SKM-1 treated with dmso at 0.1 percent for 144 hours (cell line): ENCODE data around the gene INPP5A.
A peak's percentile ranks its signal among the peaks of the same experiment; 100 is the strongest.

Source experiments
- DNase-seq: peaks from one replicate; lab custom pipeline; 2025; ENCODE audit not compliant: unreplicated experiment; lab: John Stamatoyannopoulos, UW

INPP5A gene

DNA sequence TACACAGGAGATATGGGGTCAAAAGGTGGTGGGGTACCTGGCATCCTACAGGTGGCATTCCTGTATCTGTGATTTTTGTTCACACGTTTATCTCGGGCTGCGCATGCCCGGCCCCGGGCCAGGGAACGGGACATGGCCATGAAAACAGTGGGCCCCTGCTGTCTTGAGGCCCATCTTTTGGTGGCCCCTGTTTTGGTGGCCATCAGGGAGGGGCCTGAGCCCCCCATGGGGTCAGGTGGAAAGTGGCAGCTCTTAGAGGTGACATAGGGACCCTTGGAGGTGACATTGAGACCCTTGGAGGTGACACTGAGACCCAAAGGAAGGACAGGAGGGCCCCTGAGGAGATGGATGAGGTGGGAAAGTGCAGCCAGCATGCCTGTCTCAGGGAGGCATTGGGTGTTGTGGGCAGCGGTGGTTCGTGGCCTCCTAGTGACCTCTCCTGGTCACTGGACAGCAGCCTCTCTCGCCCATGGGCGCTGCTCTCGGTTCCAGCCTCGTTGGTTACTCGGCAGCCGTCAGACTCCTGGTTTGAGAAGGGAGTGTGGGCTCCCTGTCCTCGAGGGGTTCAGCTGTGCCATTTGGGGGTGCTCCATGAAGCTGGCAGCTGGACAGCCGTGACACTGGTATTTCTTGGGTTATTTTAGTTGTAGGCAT is 39.9 kb downstream of the INPP5A start:
- DNase-seq, result no peak

DNA sequence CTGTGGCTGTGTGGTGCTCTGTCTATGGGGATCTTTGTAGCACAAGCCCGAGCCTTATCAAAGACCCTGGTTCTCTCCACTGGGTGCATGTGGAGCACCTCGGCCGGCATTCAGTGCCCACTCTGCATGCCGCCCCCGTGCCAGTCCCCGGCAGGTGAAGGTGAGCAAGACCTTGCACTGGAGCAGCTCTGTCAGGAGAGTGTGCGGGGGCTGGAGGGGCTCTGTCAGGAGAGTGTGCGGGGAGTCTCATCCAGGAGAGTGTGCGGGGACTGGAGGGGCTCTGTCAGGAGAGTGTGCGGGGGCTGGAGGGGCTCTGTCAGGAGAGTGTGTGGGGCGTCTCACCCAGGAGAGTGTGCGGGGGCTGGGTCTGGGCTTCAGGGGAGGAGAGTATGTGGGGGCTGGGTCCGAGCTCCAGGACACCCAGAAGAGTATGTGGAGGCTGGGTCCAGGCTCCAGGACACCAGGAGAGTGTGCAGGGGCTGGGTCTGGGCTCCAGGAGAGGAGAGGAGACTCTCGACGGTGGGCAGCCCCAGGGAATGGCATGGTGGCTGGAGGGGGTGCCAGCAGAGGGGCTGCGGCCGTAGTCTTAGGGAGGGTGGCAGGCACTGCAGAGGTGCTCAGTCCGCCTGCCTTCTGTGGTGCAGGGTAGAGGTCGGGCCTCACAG is 40.8 kb downstream of the INPP5A start:
- no peak for DNase-seq

DNA sequence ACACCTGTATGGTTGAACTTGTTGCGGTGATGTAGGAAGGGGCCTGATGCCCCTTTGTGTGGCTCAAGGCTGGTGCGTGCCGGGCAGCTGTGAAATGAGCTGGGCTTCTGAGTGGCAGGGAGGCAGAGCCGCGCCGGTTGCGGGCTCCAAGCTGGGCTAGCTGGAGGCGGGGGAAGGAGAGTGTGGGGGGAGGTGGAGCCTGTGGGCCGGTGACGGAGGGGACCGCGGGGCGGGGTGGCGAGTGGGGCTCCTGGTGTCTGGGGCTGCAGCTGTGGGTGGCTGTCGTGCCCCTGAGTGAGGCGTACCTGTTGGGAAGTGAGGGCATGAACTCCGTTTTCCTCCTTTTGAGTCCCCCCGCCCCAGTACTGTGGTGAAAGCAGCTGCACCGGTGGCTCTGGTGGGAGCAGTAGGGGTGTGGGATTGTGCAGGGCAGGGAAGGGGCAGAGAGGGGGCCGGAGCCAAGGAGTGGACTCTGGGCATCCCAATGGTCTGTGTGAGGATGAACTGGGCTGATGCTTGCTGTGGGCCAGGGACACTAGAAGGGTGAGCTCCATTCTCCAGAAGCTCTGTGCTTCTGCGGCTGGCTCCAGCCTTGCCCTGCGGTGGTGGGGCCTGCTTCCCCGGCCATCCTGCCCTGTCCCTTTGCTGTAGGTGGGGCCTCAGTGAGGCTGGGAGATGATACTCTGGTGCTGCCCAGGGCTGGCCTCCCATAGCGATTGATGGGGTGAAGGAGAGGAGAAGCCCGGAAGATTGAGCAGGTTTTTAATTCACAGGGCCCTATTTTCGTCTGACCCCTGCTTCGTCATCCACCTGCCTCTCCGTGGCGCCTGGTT is 41.7 kb downstream of the INPP5A start:
- no peak for DNase-seq

DNA sequence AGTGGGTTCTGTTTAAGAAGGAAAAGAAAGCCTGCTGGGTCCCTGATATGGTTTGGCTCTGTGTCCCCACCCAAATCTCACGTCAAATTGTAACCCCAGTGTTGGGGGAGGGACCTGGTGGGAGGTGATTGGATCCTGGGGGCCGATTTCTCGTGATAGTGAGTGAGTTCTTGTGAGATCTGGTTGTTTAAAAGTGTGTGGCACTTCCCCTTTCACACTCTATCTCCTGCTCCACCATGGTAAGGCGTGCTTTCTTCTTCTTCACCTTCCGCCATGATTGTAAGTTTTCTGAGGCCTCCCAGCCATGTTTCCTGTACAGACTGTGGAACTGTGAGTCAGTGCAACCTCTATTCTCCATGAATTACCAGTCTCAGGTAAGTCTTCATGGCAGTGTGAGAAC is 42.6 kb downstream of the INPP5A start:
- DNase-seq, result no peak

DNA sequence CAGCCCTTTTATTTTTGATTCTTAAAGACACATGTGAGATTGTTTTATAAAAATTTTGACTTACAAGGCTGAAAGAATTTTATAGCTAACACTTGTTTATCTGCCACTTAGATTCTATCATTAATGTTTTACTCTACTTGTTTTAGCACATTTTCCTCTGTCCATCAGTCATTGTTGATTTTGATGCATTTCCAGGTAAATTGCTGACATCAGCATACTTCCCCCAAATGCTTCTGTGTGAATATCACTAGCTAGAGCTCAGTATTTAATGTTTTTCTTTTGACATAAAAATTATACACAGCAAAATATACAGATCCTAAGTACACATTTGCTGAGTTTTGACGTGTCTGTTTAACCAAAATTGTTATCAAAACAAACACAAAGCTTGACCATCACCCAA is 43.0 kb downstream of the INPP5A start:
- no peak for DNase-seq

DNA sequence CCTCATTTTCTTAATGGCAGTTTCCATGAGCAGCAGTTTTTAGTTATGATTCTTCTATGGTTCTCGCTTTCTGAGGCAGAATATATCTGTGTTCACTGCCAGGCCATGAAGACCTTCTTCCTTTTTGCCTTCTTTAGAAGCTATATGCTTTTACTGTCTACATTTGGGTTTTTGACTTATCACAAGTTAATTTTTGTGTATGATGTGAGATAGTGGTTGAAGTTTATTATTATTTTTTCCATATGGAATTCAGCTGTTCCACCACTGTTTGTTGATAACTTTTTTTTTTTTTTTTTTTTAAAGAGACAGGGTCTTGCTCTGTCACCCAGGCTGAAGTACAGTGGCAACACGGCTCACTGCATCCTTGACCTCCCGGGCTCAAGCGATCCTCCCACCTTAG is 44.5 kb downstream of the INPP5A start:
- no peak for DNase-seq

DNA sequence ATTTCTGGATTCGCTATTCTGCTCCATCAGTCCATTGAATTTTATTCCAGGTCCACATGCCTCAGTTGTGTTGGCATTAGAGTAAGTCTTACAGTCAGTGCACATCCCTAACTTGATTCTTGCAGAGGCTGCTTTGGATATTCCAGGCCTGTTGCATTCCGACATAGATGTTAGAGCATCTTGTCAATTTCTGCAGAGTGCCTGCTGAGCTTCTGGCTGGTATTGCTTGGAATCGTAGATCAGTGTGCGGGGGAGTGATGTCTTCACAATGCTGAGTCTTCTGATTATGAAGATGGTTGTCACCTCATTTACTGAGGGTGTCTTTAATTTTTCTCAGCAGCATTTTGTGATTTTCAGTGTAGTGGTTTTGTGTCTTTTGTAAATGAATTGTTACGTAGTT is 45.2 kb downstream of the INPP5A start:
- no peak for DNase-seq

DNA sequence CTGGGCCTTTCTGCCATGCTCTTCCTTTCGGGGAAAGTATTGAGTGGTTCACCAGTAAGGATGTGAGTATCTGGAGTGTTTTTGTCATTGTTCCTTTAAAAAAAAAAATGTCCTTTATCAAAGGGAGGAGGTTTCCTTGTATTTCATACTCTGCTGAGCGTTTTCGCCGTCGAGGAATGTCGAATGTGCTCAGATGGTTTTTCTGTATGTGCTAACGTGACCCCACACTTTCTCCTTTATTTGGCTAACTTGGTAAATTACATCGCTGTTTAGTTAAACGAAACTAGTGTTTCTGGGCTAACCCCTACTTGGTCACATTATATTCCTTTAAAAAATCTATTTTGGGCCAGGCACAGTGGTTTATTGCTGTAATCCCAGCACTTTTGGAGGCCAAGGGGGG is 45.9 kb downstream of the INPP5A start:
- no peak for DNase-seq

DNA sequence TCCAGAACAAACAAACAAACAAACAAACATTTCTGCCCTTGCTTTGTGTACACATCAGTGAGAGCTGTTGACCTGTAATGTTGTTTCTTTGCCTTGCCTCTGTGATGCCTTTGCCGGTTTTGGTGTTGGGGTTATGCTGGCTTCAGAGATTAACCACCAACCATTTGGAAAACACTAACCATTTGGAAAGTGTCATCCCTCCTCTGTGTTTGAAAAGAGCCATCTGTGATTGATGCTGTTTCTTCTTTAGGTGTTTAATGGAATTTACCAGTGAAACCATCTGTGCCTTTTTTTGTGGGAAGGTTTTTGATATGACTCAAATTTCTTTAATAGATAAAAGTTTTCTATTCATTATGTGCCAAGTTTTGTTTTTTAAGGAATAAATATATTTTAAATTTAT is 46.5 kb downstream of the INPP5A start:
- no peak for DNase-seq

DNA sequence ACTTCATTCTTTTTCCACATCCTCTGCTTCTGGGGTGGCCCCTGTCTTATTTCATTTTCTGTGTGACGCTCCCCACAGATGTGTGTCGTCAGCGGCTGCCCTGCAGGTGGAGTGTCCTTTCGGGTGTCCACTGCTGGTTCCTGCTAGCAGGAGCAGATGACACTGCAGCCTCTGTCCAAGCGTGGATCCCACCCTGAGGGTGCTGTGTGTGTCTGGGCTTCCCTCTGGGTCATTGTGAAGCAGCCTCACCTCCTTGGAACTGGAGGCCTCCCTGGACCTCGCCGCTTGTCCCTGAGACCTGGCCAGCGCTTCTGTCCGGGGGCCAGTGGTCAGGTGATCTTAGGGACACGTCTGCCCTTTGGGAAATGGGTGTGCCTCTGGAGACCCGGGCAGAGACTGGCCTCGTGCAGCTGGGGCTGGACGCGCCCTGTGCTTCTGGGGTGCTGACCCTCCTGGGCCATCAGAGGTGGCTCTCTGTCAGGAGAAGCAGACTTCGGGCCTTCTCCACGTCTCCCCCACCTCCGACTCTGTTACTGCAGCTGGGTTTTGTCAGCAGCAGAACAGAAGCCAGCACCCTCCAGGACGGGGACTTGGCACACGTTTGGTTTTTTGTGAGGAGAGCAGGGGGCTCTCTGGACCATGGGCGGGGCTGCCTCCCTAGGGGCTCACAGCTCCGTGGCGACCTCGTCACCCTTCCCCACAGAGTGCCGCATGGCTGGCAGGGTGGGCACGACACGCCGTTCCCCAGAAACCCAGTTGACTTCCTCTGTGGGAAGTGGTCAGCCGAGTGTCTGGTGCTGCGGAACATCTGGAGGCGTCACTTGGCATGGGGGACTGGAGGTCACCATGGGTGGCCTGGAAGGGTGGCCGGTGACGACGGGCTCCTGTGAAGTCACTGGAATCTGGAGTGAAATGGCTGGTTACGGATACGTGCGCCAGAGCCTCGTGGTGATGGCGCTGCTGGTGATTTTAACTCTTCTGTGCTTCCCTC is 48.4 kb downstream of the INPP5A start:
- DNase-seq, result no peak

DNA sequence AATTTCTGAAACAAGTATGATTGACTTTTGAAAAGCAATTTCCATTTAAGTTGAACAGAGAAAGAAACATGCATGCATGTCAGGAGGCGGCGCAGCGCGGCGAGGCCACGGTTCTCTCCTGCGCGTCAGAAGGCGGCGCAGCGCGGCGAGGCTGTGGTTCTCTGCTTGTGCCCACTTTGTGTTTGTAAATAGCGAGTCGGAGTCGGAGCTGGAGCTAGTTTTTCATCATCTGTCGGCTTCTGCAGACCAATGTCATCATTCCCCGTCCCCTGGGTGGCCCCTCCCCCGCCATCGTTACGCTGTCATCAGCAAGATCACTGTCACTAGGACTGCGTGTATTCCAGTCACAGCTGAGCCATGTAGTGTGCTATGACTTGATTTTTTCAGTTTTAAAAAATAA is 49.2 kb downstream of the INPP5A start:
- DNase-seq, result no peak

DNA sequence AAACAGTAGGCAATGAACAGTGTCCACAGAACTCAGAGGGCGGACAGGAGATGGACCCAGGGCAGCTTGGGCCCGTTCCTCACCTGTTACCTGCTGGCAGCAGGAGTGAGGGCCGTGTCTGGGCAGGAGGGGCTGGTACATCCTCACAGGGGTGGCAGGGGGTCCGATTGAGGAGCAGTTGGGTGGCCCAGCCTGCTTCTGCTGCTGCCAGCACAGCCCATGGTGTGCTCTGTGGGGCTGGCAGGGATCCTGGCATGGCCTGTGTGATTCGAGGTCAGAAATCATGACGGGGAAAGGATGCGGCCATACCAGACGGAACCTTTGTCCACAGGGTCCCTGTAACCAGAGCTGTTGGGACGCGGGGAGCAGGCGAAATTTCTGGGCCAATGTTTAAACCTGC is 49.6 kb downstream of the INPP5A start:
- DNase-seq, result no peak

DNA sequence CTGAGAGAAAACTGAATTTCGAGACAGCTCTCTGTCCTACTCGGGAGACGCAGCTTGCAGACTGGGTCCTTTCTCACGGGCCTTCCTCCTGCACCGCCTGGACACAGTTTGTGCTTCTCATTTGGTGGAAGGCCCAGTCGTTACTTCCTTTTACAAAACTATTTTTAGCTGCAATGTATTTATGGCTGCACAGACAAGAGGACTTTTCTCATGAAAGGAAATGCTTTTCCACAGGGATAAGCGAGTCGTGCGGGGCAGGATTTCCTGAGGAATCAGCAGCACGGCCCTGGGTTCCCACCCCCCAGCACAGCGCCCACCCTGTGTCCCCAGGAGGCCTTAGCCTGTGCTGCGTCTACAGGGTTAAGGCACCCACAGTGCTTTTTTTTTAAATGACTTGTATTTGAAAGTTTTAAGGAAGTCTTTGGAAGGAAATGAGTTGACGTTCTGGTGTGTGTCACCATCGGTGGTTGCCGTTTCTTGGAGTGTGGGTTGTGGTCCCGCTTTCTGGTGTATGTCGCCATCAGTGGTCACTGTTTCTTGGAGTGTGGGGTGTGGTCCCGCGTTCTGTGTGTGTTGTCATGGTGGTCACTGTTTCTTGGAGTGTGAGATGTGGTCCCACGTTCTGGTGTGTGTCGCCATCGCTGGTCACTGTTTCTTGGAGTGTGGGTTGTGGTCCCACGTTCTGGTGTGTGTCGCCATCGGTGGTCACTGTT is 50.9 kb downstream of the INPP5A start:
- peak; percentile 99 for DNase-seq

DNA sequence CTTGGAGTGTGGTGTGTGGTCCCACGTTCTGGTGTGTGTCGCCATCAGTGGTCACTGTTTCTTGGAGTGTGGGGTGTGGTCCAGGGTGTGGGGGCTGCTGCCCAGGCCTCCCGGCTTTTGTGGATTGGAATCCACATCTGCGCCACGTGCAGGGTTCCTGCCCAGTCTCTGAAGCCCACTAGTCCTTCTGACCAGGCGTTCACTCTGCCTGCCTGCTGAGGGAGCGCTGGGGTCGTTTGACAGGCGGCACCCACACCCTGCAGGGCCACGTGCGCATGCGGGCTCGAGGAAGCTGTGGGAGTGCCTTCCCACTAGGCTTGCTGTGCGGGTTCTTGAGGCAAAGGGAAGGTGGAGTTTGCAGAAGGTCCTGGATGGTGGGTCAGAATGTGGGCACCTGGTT is 51.4 kb downstream of the INPP5A start:
- DNase-seq, result peak; percentile 66

DNA sequence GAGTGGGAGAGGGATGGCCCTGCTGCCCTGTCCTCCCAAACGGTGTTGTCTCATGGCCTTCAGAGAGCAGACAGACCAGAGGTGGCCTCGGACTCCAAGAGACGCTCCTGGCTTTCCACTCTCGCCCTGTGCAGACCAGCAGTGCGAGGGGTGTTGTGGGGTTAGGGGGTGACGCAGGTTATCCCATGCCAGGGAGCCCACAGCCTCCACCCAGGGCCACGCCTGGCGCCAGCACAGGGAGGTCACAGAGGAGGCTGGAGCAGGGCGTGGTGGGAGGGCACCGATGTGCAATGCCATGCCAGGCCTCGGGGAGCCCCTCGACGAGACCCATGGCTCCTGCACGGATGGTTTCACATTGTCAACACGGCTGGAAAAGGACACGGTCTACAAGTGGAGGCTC is 52.1 kb downstream of the INPP5A start:
- DNase-seq, result no peak

DNA sequence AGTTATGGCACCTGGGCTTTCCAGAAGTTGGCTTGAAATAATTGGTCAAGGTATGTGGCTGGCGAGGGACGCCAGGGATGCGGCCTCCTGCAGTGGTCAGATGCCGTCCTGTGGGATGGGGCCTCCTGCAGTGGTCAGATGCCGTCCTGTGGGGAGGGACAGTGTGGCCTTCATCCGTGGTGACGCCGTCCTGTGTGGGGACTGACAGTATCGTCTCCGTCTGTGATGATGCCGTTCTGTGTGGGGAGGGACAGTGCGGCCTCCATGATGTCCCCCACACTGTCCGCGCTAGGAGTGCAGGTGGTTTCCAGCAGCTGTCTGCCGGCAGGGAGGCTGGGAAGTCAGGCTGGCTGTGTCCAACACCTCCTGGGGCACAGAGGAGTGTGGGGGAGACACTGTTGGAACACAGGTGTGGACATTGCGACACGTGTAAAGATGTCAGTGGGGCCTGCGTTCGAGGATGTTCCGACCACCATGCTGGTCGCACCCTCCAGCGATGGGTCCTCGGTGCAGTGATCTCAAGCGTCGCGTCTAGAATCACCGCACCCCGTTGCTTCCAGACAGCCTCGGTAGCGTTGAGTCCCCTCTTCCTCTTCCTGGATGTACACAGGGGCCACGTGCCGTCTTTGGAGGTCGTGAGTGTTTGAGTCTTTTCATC is 52.6 kb downstream of the INPP5A start:
- no peak for DNase-seq

DNA sequence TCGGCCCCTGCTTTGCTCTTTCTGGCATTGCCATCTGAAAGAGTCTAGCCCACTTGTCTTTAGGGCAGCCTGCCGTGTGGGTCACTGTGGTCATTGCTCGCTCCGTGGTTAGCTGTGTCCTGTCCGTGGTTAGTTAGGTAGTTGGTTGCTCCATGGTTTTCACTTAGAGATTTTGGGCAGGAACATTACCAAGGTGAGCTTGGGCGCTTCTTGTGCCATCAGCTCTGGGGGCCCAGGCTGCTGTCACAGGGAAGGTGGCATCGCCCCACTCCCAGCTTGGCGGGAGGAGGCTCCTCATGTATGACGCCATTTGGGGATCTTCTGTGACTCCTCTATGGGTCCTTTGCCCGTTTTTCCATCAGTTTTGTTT is 53.1 kb downstream of the INPP5A start:
- DNase-seq, result no peak

DNA sequence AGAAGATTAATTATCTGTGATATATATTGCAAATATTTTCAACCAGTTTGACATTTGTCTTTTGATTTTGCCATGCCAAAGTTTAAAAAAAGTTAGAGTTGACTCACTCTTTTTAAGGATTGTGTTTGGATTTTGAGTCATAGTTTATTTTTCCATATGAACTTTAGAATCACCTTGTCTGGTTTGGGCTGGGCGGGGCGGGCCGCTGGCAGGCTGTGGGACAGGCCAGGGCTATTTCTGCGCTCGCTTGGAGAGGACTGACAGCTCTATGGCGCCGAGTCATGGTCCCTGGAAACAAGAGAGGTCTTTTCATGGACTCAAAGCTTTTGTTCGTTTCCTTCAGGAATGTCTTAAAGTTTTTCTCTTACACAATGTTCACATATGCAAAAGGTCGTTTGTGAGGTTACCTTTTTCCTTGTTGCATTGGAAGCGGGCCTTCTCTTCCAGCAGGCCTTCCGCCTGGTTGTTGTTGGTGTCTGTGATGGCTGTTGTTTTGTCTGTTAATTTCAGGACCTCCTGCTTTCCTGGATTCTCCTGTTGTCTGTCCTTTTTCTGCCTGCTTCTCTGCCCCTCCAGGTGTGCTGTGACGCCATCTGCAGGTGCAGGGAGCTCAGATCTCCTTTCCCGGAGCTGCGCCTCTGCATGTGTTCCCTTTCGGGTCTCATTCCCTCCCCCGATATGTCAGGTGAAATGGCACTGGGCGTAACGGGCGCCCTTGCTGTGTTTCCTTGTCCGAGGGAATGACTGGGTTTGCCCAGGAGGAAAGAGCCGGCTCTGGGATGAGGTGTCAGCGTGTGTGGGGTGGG is 53.8 kb downstream of the INPP5A start:
- DNase-seq, result no peak

DNA sequence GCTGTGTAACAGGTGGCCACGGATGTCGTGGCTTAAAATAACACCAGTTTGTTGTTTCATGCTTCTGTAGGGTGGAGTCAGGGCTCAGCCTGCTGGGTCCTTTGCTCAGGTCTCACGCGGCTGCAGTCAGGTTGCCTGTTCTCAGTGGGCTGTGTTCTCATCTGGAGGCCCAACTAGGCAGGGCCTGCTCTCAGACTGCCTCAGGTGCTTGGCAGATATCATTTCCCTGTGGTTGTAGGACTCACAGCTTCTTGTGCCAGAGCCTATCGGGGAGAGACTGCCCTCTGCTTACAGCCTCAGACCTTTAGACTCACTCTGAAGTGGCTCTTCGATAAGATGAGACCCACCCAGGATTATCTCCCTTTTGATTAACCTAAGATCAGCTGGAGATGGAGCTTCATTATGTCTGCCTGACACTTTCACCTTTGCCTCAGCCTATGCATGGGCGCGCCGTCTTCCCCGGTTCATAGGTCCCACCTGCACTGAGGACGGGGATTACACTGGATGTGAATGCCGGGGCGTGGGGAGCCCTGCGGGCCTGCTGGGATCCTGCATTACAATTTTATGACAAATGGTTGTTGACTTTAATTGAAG is 55.3 kb downstream of the INPP5A start:
- DNase-seq, result no peak
